MM.1S (cell line): ENCODE measurements around the gene PTPRO.

ENCODE experiments used
- DNase-seq: peaks from one replicate; pipeline ENCODE4 v3.0.0-alpha.2; 2015
- H2AFZ ChIP-seq: fragments of 300-600 bp; sonication (generic); 2 replicates; pipeline ENCODE4 v1.6.0; 2016; ENCODE audit warnings: antibody characterized with exemption, low read length
- H3F3A ChIP-seq: fragments of 300-600 bp; sonication (generic); 2 replicates; pipeline ENCODE4 v1.6.1; 2016; ENCODE audit warnings: mild to moderate bottlenecking, antibody characterized with exemption, low read length, moderate library complexity, mixed read lengths; ENCODE audit not compliant: insufficient read depth
- H3K27ac ChIP-seq: fragments of 300-600 bp; sonication (generic); 2 replicates; pipeline ENCODE4 v1.5.1; 2016; ENCODE audit warnings: mild to moderate bottlenecking, low read length
- H3K27me3 ChIP-seq: fragments of 300-600 bp; sonication (generic); replicated peaks from 2 replicates; pipeline ENCODE4 v1.6.0; 2016; ENCODE audit warnings: low read length; ENCODE audit not compliant: insufficient read depth
- H3K36me3 ChIP-seq: fragments of 300-600 bp; sonication (generic); replicated peaks from 2 replicates; pipeline ENCODE4 v1.6.1; 2016; ENCODE audit warnings: mild to moderate bottlenecking, low read length, mixed read lengths; ENCODE audit not compliant: insufficient read depth
- H3K4me1 ChIP-seq: fragments of 300-600 bp; sonication (generic); 2 replicates; pipeline ENCODE4 v1.6.1; 2016; ENCODE audit warnings: low read length, mixed read lengths
- H3K4me2 ChIP-seq: fragments of 300-600 bp; sonication (generic); 2 replicates; pipeline ENCODE4 v1.6.0; 2016; ENCODE audit warnings: low read depth, low read length
- H3K4me3 ChIP-seq: fragments of 300-600 bp; sonication (generic); 2 replicates; pipeline ENCODE4 v1.5.1; 2016; ENCODE audit warnings: low read length, mixed read lengths
- H3K79me2 ChIP-seq: fragments of 300-600 bp; sonication (generic); 2 replicates; pipeline ENCODE4 v1.6.1; 2016; ENCODE audit warnings: mixed run types, low read length, mixed read lengths
- H3K9ac ChIP-seq: fragments of 300-600 bp; sonication (generic); 2 replicates; pipeline ENCODE4 v1.6.1; 2016; ENCODE audit warnings: low read length, mixed read lengths
- H3K9me2 ChIP-seq: fragments of 300-600 bp; sonication (generic); replicated peaks from 2 replicates; pipeline ENCODE4 v1.6.1; 2016; ENCODE audit warnings: mild to moderate bottlenecking, low read length, mixed read lengths; ENCODE audit not compliant: insufficient read depth
- H3K9me3 ChIP-seq: fragments of 300-600 bp; sonication (generic); replicated peaks from 2 replicates; pipeline ENCODE4 v1.6.1; 2016; ENCODE audit warnings: mild to moderate bottlenecking, low read length, mixed read lengths; ENCODE audit not compliant: insufficient read depth
- H4K20me1 ChIP-seq: fragments of 300-600 bp; sonication (generic); 2 replicates; pipeline ENCODE4 v1.6.1; 2016; ENCODE audit warnings: mild to moderate bottlenecking, low read length, moderate library complexity, mixed read lengths; ENCODE audit not compliant: insufficient read depth
- CTCF ChIP-seq: fragments of 300-600 bp; sonication (generic); IDR thresholded peaks from 2 replicates; pipeline ENCODE4 v1.5.1; 2016; ENCODE audit warnings: antibody characterized with exemption, low read length, mixed read lengths
- EZH2 ChIP-seq: fragments of 300-600 bp; sonication (generic); optimal IDR thresholded peaks from 2 replicates; pipeline ENCODE3; 2017; ENCODE audit warnings: low read depth, mild to moderate bottlenecking, antibody characterized with exemption, low read length, mixed read lengths
- EZH2phosphoT487 ChIP-seq: fragments of 300-600 bp; sonication (generic); IDR thresholded peaks from 2 replicates; pipeline ENCODE4 v1.6.1; 2018; ENCODE audit warnings: antibody characterized with exemption, low read length

The PTPRO gene

GRCh38 chr12:15634010-15634683, 311.8 kb downstream of the PTPRO start:
- Histone ChIP-seq H3K9ac (no peak overlapping the region), H3F3A (no peaks in the 10 kb centered on the region)
- no peak for TF ChIP-seq EZH2phosphoT487
- TF ChIP-seq CTCF: no peak
- no peak for TF ChIP-seq EZH2

GRCh38 chr12:15636060-15636890, 314.0 kb downstream of the PTPRO start:
- no peaks in the 10 kb centered on the region for H3K36me3 ChIP-seq
- H3F3A ChIP-seq: no peaks in the 10 kb centered on the region
- no peaks in the 10 kb centered on the region for H4K20me1 ChIP-seq
- H3K9me2 ChIP-seq: no peaks in the 10 kb centered on the region
- H3K9me3 ChIP-seq: no peaks in the 10 kb centered on the region
- no peak for DNase-seq
- H3K4me3 ChIP-seq: no peak overlapping the region
- H3K9ac ChIP-seq: no peak overlapping the region
- H2AFZ ChIP-seq: no peak overlapping the region
- H3K4me1 ChIP-seq: no peaks in the 10 kb centered on the region
- H3K27me3 ChIP-seq: no peaks in the 10 kb centered on the region
- no peak for TF ChIP-seq EZH2phosphoT487
- no peak for TF ChIP-seq EZH2
- TF ChIP-seq CTCF: no peak
- H3K4me2 ChIP-seq: no peak overlapping the region
- H3K27ac ChIP-seq: no peak overlapping the region
- H3K79me2 ChIP-seq: no peaks in the 10 kb centered on the region

More at GRCh38 chr12:15634010-15634683, 311.8 kb downstream of the PTPRO start:
- H3K79me2 ChIP-seq: no peaks in the 10 kb centered on the region
- H3K9me3 ChIP-seq: no peaks in the 10 kb centered on the region
- no peak overlapping the region for H3K4me3 ChIP-seq
- no peak overlapping the region for H3K4me2 ChIP-seq
- H3K27me3 ChIP-seq: no peaks in the 10 kb centered on the region
- no peaks in the 10 kb centered on the region for H4K20me1 ChIP-seq
- no peak overlapping the region for H2AFZ ChIP-seq
- no peaks in the 10 kb centered on the region for H3K36me3 ChIP-seq
- H3K27ac ChIP-seq: no peak overlapping the region
- H3K9me2 ChIP-seq: no peaks in the 10 kb centered on the region
- no peak for DNase-seq
- no peaks in the 10 kb centered on the region for H3K4me1 ChIP-seq

GRCh38 chr12:15638231-15638630, 315.9 kb downstream of the PTPRO start:
- Histone ChIP-seq H3K9ac (no peak overlapping the region), H3K36me3 (no peaks in the 10 kb centered on the region), H3K4me2 (no peak overlapping the region), H3K9me3 (no peaks in the 10 kb centered on the region), H3K79me2 (no peaks in the 10 kb centered on the region), H3K4me3 (no peak overlapping the region), H3K27me3 (no peaks in the 10 kb centered on the region), H2AFZ (no peak overlapping the region), H3K9me2 (no peaks in the 10 kb centered on the region), H4K20me1 (no peaks in the 10 kb centered on the region), H3F3A (no peaks in the 10 kb centered on the region), H3K27ac (no peak overlapping the region), H3K4me1 (no peaks in the 10 kb centered on the region)
- TF ChIP-seq CTCF (no peak), EZH2phosphoT487 (no peak), EZH2 (no peak)
- DNase-seq: no peak
